ENCODE results near the gene VSIG10. TPM values are rescaled to one million over a fixed set of nuclear protein-coding genes. Genes with fewer than 3 reads are reported as not detected.
A peak's percentile ranks its signal among the peaks of the same experiment; 100 is the strongest.

Gene VSIG10
- total and polyA plus RNA-seq, 2 of the 13 experiments (the other 11 are each of a cell fraction or from before 2014, with no cell fraction given) = 25.6 to 42.5 TPM

GRCh38 chr12:118126119-118126757 is 22.4 kb upstream of the VSIG10 start (continued):
- TF ChIP-seq THRA (CRISPR knock-in tag; IDR thresholded peaks at IDR 0.05; ENCODE audit: borderline replicate concordance) = peak; percentile 87; the same call in 1 of the 2 replicates
- TF ChIP-seq SOX5 (CRISPR knock-in tag; IDR thresholded peaks at IDR 0.05; ENCODE audit: borderline replicate concordance) = peak; percentile 37; the same call in 1 of the 2 replicates
- TF ChIP-seq ZNF644 (CRISPR knock-in tag; IDR thresholded peaks at IDR 0.05; ENCODE audit: low read depth) = 0 out of 2 replicates have a peak, but pooled peaks have one; percentile 27
- TF ChIP-seq, protein P1, sequence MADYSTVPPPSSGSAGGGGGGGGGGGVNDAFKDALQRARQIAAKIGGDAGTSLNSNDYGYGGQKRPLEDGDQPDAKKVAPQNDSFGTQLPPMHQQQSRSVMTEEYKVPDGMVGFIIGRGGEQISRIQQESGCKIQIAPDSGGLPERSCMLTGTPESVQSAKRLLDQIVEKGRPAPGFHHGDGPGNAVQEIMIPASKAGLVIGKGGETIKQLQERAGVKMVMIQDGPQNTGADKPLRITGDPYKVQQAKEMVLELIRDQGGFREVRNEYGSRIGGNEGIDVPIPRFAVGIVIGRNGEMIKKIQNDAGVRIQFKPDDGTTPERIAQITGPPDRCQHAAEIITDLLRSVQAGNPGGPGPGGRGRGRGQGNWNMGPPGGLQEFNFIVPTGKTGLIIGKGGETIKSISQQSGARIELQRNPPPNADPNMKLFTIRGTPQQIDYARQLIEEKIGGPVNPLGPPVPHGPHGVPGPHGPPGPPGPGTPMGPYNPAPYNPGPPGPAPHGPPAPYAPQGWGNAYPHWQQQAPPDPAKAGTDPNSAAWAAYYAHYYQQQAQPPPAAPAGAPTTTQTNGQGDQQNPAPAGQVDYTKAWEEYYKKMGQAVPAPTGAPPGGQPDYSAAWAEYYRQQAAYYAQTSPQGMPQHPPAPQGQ (CRISPR knock-in tag; IDR thresholded peaks at IDR 0.05; ENCODE audit: borderline replicate concordance) = no peak
- TF ChIP-seq ZNF460 (CRISPR knock-in tag; IDR thresholded peaks at IDR 0.05; ENCODE audit: borderline replicate concordance) = no peak
- no peak for TF ChIP-seq FOXA1 (IDR thresholded peaks at IDR 0.05)
- peak; percentile 14; the same call in 1 of the 2 replicates for TF ChIP-seq FOXA1 (CRISPR knock-in tag; IDR thresholded peaks at IDR 0.05)
- 0 out of 2 replicates have a peak, but pooled peaks have one; percentile 61 for TF ChIP-seq ZNF318 (CRISPR knock-in tag; IDR thresholded peaks at IDR 0.05)
- TF ChIP-seq XRCC5 (optimal IDR thresholded peaks at IDR 0.05; ENCODE audit: low read length) = no peak
- TF ChIP-seq ZNF232 (CRISPR knock-in tag; IDR thresholded peaks at IDR 0.05; ENCODE audit: borderline replicate concordance) = no peak
- TF ChIP-seq ETS1 (CRISPR knock-in tag; IDR thresholded peaks at IDR 0.05) = no peak
- peak; percentile 56; the same call in 1 of the 2 replicates for TF ChIP-seq FOXA3 (CRISPR knock-in tag; IDR thresholded peaks at IDR 0.05)
- TF ChIP-seq, protein P2, sequence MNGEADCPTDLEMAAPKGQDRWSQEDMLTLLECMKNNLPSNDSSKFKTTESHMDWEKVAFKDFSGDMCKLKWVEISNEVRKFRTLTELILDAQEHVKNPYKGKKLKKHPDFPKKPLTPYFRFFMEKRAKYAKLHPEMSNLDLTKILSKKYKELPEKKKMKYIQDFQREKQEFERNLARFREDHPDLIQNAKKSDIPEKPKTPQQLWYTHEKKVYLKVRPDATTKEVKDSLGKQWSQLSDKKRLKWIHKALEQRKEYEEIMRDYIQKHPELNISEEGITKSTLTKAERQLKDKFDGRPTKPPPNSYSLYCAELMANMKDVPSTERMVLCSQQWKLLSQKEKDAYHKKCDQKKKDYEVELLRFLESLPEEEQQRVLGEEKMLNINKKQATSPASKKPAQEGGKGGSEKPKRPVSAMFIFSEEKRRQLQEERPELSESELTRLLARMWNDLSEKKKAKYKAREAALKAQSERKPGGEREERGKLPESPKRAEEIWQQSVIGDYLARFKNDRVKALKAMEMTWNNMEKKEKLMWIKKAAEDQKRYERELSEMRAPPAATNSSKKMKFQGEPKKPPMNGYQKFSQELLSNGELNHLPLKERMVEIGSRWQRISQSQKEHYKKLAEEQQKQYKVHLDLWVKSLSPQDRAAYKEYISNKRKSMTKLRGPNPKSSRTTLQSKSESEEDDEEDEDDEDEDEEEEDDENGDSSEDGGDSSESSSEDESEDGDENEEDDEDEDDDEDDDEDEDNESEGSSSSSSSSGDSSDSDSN (CRISPR knock-in tag; IDR thresholded peaks at IDR 0.05) = peak; percentile 45
- peak; percentile 42; the same call in 1 of the 2 replicates for TF ChIP-seq TAF1 (CRISPR knock-in tag; IDR thresholded peaks at IDR 0.05)
